H54 (cell line): Measurements from ENCODE around the gene ABCA2.

Source experiments
- DNase-seq: peaks from one replicate; pipeline ENCODE4 v3.0.0; 2011; ENCODE audit warnings: low spot score, mixed read lengths; ENCODE audit not compliant: insufficient read length
- FAIRE-seq: peaks from 3 replicates; lab custom pipeline; 2011; peaks lifted over from hg19 to GRCh38; lab: Jason Lieb, UNC
- POLR2A ChIP-seq: IDR thresholded peaks from 2 replicates; pipeline ENCODE4 v1.6.1; 2011; ENCODE audit warnings: low read depth, mild to moderate bottlenecking, low read length

ABCA2 gene

DNA sequence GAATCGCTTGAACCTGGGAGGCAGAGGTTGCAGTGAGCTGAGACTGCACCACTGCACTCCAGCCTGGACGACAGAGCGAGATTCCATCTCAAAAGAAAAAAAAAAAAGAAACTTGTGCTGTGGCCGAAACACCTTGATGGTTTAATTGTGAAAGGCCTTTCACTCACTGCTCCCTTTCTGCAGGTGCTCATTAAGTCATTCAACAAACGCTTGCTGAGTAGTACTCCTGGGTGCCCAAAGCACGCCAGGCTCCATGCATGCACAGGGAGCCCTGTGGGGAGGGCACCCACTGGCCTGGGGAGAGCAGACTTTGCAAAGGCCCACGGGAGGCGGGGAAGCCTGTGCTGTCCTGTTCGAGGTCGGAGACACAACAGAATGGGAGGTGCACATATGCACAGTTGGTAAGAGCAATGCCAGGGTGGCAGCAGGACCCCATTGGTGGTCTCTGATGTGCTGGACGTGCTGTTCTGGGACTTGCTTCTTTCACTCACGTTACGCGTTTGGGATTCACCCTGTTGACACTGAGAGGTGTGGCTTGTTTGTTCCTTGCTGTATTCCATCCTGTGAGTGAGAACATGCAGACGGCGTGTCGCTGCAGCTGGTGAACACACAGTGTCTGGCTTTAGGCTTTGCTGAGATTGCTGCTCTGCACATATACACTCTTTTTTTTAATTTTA lies 28.8 kb upstream of the ABCA2 start:
- DNase-seq, result no peak
- no peak for TF ChIP-seq POLR2A

DNA sequence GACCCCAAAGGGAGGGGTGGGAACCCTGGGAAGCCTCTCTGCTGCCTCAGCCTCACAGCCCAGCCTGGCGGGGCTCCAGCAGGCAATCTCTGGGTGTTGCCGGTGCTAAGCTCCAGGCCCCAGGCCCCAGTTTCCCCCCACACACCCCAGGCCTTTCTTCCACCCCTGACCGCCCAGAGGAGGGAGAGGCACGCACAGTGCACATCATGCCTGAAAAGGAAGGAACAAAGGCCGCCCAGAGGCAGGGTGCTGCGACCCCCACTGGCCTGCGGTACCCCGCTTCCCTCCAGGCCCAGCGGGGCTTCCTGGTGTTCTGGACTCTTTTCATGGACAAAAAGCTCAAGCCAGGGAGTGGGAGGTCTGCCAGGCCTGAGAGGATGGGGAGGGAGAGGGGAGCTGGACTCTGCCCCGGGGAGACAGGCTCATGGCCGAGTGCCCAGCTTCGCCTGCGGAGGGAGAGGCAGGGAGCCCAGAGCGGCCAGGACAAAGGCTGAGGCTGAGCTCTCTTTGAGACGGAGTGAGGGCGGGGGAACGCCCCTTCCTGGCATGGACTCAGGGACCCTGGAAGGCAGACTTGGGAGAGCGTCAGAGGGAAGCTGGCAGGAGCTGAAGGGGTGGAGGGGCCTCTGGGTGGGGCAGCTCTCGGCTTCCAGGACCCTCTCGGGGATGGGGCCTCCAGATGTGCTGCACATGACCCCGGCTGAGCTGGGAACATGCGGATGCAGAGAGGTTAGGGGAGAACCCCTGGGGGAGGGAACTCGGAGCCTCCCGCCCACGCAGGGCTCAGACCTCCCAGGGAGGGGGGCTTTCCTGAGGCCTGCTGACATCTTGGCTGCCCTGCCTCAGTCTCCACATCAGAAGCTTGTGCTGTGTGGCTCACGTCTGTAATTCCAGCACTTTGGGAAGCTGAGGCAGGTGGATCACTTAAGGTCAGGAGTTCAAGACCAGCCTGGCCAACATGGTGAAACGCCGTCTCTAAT lies 27.6 kb upstream of the ABCA2 start:
- TF ChIP-seq POLR2A, result no peak
- DNase-seq (peak; percentile 83), FAIRE-seq (no peak)

More for the DNA sequence above, 28.8 kb upstream of the ABCA2 start:
- FAIRE-seq, result no peak

DNA sequence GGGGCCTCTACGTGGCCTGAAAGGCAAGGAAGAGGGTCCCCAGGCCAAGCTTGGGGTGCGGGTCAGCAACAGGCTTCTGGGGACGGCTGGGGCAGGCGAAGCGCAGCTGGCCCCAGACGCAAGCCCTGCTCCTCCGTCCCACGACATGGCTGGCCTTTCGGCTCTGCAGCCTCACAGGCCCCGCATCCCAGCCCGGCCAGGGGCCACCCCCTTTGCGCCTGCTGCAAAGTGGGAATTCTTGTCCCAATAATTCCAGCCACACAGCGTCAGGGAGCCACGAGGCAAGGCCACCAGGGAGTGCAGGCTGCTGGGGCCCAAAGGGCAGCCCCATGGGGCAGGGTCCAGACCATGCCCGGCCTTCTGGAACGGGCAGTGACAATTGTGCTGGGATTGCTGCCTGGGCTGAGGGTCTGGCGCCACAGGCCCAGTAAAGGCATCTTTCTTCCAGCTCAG lies 26.9 kb upstream of the ABCA2 start:
- DNase-seq (no peak), FAIRE-seq (no peak)
- no peak for TF ChIP-seq POLR2A

DNA sequence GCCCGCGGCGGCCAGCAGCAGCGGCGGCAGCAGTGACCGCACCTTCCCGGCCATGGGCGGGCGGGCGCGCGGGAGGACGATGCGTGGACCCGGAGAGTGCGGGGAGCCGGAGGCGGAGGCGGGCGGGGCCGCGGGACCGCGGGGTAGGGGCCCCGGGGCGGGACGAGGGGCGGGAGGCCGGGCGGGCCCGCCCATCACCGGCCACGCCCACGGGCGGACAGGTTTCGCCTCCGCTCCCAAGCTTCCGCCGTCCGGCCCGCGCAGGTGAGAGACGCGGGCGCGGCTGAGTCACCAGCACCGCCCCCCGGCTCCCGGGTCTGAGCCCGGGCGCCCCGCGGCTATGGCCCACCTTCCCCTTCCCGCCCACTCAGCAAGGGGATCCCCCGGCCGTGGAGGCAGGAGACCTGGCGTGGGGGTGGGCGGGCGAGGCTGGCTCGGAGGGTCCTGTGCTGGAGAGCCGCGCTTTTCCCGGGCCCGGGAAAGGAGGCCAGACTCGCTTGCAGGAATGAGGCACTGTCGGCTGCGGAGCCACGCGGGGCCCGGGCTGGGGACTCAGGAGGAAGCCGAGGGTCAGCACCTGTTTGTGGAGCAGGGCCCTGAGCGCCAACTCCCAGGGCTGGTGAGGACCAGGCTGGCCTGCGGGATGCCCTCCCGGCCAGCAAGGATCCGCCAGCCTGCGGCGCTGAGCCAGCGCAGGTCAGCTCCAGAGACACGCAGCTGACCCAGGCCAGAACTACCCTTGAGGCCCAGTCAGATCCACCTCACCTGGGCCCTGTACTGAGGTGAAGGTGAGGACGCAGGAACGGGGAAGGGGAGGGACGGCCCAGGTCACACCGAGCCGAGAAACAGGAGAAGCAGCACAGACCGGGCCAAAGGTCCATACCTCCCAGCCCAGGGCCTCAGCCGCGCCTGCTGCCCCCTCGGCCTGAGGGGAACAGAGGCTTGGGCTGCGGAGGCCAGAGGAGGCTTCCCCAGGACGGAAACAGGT lies 26.2 kb upstream of the ABCA2 start, which contains the start of gene ENTPD2:
Gene ENTPD2, minus strand, starts transcription at position 118 of the 988 bp plus-strand sequence. Its CDS starts 64 bp downstream, at position 54.
- DNase-seq (no peak), FAIRE-seq (no peak)
- no peak for TF ChIP-seq POLR2A

DNA sequence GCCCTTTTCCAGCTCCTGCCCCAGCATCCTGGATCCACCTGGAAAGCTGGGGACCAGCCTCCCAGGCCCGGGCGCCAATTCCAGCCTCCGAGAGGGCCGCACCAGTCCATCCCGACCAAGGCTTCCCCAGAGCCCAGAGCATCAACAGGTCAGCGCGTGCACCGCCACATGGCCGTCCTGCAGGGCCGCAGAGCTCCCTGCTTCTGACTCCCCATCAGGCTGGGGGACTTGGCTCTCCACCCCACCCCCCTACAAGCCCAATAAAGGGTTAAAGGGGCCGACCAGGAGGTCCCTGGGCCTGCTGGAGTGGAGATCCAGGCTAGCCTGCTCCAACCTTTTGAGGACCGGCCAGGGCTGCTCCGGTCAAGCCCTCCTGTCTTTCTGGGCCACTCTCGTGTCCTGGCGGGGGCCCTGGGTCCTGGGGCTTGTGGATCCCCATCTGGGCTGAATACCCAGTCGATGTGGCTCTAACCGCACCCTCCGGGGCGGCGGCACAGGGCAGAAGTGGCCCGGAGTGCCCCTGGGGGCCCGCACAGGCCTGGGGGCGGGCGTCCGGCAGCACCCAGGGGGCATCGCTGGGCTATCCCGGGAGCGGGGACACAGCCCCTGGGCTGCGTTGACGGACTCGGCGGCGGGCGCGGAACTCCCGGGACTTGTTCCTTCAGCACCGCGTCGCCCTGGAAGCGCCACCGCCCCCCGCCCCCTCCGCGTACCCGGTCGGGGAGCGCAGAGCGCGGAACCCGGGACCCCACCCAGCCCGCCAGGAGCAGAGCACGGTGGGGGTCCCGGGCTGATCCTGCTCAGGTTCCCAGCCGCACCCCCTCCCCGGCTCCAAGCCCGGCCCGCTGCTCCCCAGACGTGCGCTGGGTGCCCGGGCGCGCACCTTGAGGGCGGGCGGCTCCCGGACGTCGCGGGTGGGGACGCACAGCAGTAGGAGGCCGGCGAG lies 25.2 kb upstream of the ABCA2 start:
- no peak for DNase-seq
- FAIRE-seq, result no peak
- TF ChIP-seq POLR2A, result no peak

DNA sequence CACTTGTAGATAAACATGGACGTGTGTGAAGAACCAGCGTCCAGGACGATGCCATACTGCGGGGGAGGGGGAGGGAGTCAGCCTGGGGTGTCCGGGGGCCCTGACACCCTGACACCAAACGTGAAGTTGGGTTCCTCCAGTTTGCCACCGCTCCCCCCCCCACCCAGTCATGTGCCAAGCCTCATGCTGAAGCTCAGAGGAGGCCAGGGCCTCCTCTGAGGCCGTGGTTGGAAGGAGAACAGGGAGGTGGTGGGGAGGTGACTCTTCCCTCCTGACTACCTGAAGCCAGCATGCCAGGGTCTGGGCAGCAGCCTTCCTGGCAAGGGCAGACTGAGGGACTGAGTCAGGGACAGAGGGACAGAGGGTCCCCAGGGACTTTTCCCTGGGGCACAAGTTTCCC lies 24.3 kb upstream of the ABCA2 start:
- DNase-seq, result no peak
- TF ChIP-seq POLR2A, result no peak
- FAIRE-seq, result no peak

DNA sequence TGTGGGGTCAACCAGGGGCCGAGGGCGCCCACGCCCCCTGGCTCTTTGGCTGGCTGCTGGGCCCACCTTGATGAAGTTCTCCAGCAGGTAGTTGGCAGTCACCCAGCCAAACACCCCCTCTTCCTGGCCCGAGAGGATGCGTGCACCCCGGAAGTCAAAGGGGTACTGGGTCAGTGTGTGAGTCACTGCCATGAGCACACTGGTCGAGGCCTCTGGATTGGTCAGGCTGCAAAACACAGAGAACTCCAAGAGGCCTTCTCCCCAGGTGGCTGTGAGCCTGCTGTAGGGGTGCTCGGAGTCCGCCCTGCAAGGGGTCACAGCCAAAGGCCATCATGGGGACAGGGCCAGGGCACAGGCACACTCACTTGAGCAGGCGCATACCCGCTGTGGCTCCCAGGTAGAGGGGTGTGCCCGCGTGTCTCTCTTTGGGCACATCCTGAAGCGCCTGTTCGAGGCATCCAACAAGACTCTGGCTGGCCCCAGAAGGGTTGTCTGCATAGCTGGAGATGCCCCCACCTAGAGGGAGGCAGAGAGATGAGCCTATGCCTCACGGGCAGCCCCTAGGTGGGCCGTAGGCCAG lies 23.2 kb upstream of the ABCA2 start:
- DNase-seq (peak; percentile 100), FAIRE-seq (peak; percentile 72)
- no peak for TF ChIP-seq POLR2A

DNA sequence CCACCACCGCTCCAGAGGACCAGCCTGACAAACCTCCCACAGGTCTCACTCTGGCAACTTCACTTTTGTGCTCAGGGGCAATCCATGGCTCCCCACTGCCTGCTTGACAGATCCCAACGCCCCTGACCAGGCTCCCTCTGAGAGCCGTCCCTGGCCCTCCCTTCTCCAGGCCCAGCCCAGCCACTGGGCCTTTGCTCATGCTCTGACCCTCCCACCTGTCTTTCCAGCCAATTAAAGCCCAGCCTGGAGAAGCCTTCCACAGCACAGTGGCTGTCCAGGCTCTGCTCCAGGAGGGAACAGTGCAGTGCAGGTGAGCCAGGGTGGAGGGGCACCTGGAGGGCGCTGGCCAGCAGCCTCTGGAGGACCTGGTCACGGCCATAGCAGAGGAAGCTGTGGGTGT lies 22.5 kb upstream of the ABCA2 start:
- FAIRE-seq, result peak; percentile 20
- DNase-seq, result peak; percentile 97
- TF ChIP-seq POLR2A, result no peak

DNA sequence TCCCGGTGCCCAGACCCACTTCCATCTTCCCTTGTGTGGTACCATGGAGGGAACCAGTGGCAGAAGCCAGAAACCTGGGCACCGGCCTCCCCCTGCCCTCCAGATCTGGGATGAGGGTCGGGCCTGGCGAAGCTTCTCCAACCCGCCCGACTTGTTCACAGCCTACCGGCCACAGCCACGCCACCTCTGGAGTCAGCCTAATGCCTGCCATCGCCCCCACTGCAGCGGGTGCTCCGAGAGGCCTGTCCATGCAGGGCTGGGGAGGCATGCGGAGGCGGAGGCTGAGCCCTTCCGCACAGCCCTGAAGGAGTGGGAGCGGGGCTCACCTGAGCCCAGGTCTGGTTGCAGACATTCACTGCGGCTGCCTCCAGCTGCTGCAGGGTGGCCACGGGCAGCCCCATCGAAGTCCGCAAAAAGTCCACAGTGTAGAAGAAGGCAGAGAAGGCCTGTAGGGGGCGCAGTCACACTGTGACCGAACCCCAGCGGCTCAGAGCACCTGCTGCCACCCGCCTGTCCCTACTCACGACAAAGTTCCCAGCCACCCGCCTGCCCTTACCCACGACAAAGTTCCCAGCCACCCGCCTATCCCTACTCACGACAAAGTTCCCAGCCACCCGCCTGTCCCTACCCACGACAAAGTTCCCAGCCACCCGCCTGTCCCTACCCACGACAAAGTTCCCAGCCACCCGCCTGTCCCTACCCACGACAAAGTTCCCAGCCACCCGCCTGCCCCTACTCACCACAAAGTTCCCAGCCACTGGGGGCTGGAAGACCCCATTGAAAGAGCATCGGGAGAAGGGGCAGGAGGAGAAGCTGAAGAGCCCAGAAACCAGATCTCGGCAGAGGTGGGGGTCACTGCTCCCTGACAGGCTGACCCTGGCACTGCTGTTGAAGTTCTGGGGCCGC lies 21.8 kb upstream of the ABCA2 start:
- TF ChIP-seq POLR2A, result no peak
- FAIRE-seq, result no peak
- peak; percentile 94 for DNase-seq

DNA sequence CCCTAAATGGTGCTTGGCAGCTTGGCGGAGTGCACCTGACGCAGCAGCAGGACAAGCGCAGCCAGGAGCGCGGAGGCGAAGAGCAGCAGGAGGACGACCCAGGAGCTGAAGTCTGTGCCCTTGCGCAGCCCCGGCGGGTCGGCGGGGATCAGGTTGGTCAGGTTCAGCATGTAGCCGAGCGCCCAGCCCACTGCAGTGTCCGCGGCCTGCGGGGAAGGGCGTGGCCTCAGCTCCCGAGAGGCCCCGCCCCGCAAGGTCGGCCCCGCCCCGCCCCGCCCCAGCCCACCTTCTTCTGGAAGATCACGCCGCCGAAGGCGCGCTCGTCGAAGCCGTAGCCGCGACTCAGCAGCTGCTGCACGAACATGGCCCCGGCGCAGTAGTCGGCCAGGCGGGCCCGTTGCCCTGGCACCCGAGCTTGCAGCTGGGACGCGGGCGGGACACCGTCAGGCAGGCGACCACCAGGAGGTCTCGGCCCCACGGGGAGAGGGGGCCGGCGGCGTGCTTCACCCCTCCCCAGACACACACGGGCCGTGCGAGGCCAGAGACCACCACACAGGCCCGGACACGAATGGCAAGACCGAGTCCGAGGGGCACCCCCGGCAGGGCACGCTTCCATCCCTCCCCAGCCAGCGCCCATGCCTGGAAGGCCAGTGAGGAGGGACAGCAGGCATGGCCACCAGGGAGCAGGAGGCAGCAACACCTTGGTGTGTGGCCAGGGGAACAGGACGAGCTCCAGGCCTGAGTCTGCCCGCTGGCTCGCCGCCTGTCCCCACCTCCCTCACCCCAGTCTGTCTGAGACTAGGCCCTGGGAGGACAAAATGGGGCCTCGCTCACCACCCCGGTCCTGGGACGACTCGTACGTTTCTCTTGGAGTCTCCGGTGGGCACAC lies 20.9 kb upstream of the ABCA2 start:
- DNase-seq, result no peak
- no peak for FAIRE-seq
- no peak for TF ChIP-seq POLR2A
